Loucy (cell line): ENCODE data around the gene NALCN.

Source experiments
- H2AFZ ChIP-seq: fragments of 200-600 bp; sonication (generic); 2 replicates; pipeline ENCODE4 v1.6.0; 2016; ENCODE audit warnings: antibody characterized with exemption, mild to moderate bottlenecking, low read length, moderate library complexity
- H3F3A ChIP-seq: fragments of 200-600 bp; 2 replicates; pipeline ENCODE4 v1.6.0; 2016; ENCODE audit warnings: antibody characterized with exemption, low read depth, mild to moderate bottlenecking
- H3K27me3 ChIP-seq: fragments of 200-600 bp; sonication (generic); 2 replicates; pipeline ENCODE4 v1.6.1; 2014; ENCODE audit warnings: low read length, mild to moderate bottlenecking; ENCODE audit not compliant: insufficient read depth, poor library complexity, severe bottlenecking
- H3K36me3 ChIP-seq: fragments of 200-600 bp; sonication (generic); 2 replicates; pipeline ENCODE4 v1.6.1; 2016; ENCODE audit warnings: low read length; ENCODE audit not compliant: insufficient read depth
- H3K4me1 ChIP-seq: fragments of 200-600 bp; sonication (generic); 2 replicates; pipeline ENCODE4 v1.5.1; 2014; ENCODE audit warnings: low read length, mild to moderate bottlenecking; ENCODE audit not compliant: insufficient read depth, poor library complexity, severe bottlenecking
- H3K4me2 ChIP-seq: fragments of 200-600 bp; sonication (generic); 2 replicates; pipeline ENCODE4 v1.6.0; 2014; ENCODE audit warnings: antibody characterized with exemption, low read length, low read depth, mild to moderate bottlenecking; ENCODE audit not compliant: poor library complexity, severe bottlenecking
- H3K4me3 ChIP-seq: fragments of 200-600 bp; sonication (generic); 2 replicates; pipeline ENCODE4 v1.5.1; 2014; ENCODE audit warnings: low read length, mild to moderate bottlenecking, mixed read lengths; ENCODE audit not compliant: poor library complexity, severe bottlenecking
- H3K79me2 ChIP-seq: fragments of 200-600 bp; sonication (generic); 2 replicates; pipeline ENCODE4 v1.6.1; 2014; ENCODE audit warnings: low read length; ENCODE audit not compliant: insufficient read depth
- H3K9ac ChIP-seq: fragments of 200-600 bp; sonication (generic); 2 replicates; pipeline ENCODE4 v1.6.0; 2014; ENCODE audit warnings: mild to moderate bottlenecking, low read depth, low read length, moderate library complexity; ENCODE audit not compliant: poor library complexity, severe bottlenecking
- H3K9me2 ChIP-seq: fragments of 200-600 bp; sonication (generic); replicated peaks from 2 replicates; pipeline ENCODE4 v1.6.1; 2016; ENCODE audit warnings: low read depth, low read length, mixed read lengths
- H3K9me3 ChIP-seq: fragments of 200-600 bp; sonication (generic); 2 replicates; pipeline ENCODE4 v1.6.1; 2014; ENCODE audit warnings: mild to moderate bottlenecking, antibody characterized with exemption, low read length, low read depth; ENCODE audit not compliant: insufficient read depth
- H4K20me1 ChIP-seq: fragments of 200-600 bp; sonication (generic); 2 replicates; pipeline ENCODE4 v1.6.0; 2014; ENCODE audit warnings: antibody characterized with exemption, low read length, mild to moderate bottlenecking; ENCODE audit not compliant: insufficient read depth, poor library complexity, severe bottlenecking
- EZH2phosphoT487 ChIP-seq: fragments of 200-600 bp; IDR thresholded peaks from 2 replicates; pipeline ENCODE4 v1.6.1; 2018; ENCODE audit warnings: antibody characterized with exemption, mild to moderate bottlenecking, moderate library complexity, borderline replicate concordance
- TF ChIP-seq, protein P1 (sequence below): fragments of 200-600 bp; sonication (generic); conservative IDR thresholded peaks from 2 replicates; pipeline ENCODE4 v1.5.1; 2014; ENCODE audit warnings: mild to moderate bottlenecking, antibody characterized with exemption, low read length

NALCN gene

DNA sequence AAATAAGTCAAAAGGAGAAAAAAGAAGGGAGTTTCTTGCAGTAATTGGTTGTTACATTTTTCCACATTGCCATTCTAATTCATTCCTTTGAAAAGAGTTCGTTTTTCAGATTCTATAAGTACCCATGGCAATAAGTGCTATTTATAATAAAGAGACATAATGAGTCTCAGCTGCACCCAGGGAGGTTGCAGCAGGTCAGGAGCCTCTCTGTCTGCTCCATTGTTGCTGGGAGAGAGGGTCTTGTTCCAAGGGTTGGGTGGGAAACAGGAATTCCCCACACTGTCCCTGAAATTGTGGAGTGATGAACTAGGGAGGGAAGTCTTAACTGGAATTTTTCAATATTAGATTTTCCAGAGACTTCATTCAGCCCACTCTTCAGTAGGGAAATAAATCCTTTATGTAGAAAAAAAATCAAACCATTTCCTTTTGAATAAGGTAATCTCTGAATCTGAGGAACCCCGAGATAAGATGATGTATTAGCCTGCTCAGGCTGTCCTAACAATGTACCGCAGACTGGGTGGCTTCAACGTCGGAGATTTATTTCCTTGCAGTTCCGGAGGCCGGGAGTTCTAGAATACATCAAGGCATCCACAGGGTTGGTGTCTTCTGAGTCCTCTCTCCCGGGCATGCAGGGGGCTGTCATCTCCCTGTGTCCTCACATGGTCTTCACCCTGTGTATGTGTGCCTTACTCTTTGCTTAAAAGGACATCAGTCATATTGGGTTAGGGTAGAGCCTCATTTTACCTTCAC, 399.0 kb downstream of the NALCN start:
- Histone ChIP-seq H2AFZ (no peak overlapping the region), H4K20me1 (no peaks in the 10 kb centered on the region), H3K9ac (no peak overlapping the region), H3F3A (no peaks in the 10 kb centered on the region), H3K27me3 (no peaks in the 10 kb centered on the region), H3K4me1 (no peaks in the 10 kb centered on the region), H3K9me3 (no peaks in the 10 kb centered on the region), H3K4me2 (no peak overlapping the region), H3K9me2 (no peaks in the 10 kb centered on the region), H3K36me3 (no peaks in the 10 kb centered on the region), H3K79me2 (no peaks in the 10 kb centered on the region), H3K4me3 (no peak overlapping the region)
- no peak for TF ChIP-seq EZH2phosphoT487
- TF ChIP-seq, protein P1, sequence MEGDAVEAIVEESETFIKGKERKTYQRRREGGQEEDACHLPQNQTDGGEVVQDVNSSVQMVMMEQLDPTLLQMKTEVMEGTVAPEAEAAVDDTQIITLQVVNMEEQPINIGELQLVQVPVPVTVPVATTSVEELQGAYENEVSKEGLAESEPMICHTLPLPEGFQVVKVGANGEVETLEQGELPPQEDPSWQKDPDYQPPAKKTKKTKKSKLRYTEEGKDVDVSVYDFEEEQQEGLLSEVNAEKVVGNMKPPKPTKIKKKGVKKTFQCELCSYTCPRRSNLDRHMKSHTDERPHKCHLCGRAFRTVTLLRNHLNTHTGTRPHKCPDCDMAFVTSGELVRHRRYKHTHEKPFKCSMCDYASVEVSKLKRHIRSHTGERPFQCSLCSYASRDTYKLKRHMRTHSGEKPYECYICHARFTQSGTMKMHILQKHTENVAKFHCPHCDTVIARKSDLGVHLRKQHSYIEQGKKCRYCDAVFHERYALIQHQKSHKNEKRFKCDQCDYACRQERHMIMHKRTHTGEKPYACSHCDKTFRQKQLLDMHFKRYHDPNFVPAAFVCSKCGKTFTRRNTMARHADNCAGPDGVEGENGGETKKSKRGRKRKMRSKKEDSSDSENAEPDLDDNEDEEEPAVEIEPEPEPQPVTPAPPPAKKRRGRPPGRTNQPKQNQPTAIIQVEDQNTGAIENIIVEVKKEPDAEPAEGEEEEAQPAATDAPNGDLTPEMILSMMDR = no peak

DNA sequence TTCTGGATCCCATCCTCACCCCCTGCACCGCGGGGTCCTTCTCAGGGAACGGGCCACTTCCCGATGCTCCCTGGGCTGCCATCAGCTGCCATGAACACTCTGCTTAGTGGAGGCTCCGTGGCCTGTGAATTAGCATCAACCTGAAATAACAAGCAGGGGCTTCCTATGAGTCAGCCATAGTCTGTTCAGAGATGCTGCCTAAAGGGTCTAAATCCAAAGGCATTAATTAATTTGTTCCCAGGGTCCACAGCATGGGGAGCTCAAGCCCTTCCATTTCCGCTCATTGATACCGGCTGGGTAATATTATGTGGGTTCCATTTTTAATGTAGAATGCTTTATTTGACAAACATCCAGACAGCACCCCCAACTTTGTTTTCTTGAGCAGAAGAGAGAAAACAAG, 399.8 kb downstream of the NALCN start:
- Histone ChIP-seq H3K4me1 (no peaks in the 10 kb centered on the region), H3K9ac (no peak overlapping the region), H3K4me2 (no peak overlapping the region), H4K20me1 (no peaks in the 10 kb centered on the region), H3K79me2 (no peaks in the 10 kb centered on the region), H3K9me2 (no peaks in the 10 kb centered on the region), H3K36me3 (no peaks in the 10 kb centered on the region), H3K27me3 (no peaks in the 10 kb centered on the region), H2AFZ (no peak overlapping the region), H3K9me3 (no peaks in the 10 kb centered on the region), H3F3A (no peaks in the 10 kb centered on the region), H3K4me3 (no peak overlapping the region)
- TF ChIP-seq, protein P1 = no peak
- no peak for TF ChIP-seq EZH2phosphoT487

DNA sequence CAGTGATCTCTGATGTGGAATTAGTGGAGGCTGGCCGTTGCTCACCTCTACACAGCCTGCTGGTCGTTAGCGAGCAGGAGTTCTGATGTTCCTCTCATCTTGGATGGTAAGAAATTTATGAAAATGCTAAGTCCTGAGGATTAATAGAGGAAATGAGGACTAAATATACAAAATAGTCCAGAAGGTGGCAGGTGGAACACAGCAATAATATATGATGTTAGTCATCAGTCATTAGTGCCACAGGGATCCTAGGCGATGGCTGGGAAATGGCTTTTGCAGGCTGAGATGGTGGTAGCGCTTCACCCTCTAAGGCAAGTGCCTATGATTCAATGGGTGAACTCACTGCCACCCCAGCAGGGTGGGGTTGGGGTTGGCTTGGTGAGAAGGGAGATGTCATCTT, 403.1 kb downstream of the NALCN start:
- TF ChIP-seq EZH2phosphoT487 = no peak
- TF ChIP-seq, protein P1 = no peak
- no peak overlapping the region for H3K4me3 ChIP-seq

More for the DNA sequence above, 403.1 kb downstream of the NALCN start:
- Histone ChIP-seq H3F3A (no peaks in the 10 kb centered on the region), H4K20me1 (no peaks in the 10 kb centered on the region), H3K9me3 (no peaks in the 10 kb centered on the region), H3K9me2 (no peaks in the 10 kb centered on the region), H3K36me3 (no peaks in the 10 kb centered on the region), H3K4me1 (no peaks in the 10 kb centered on the region), H3K4me2 (no peak overlapping the region), H3K27me3 (no peaks in the 10 kb centered on the region), H3K9ac (no peak overlapping the region), H2AFZ (no peak overlapping the region), H3K79me2 (no peaks in the 10 kb centered on the region)
